Measurements from ENCODE around the gene ERC1. TPM values are rescaled to one million over a fixed set of nuclear protein-coding genes. Genes with fewer than 3 reads are reported as not detected.

The ERC1 gene
- total and polyA plus RNA-seq, 2 donors (not counting 3 experiments of a cell fraction or from before 2014, with no cell fraction given) = 11.7 to 66.1 TPM

GRCh38 chr12:1277905-1278304, 286.9 kb downstream of the ERC1 start:
- Histone ChIP-seq H3K4me3 (replicated peaks in 1 of 3; ENCODE audit: insufficient read depth in 1 of 3, low read depth in 1 of 3, low read length in 3 of 3) (no peak overlapping the region), H3K79me2 (ENCODE audit: control insufficient read depth, insufficient read depth, low read length) (no peaks in the 10 kb centered on the region), H3K36me3 (ENCODE audit: control insufficient read depth in 2 of 2, extremely low read depth in 1 of 2, insufficient read depth in 2 of 2, low read length in 2 of 2) (no peaks in the 10 kb centered on the region), H3K27me3 (ENCODE audit: control insufficient read depth in 2 of 2, insufficient read depth in 2 of 2, low read length in 2 of 2) (no peaks in the 10 kb centered on the region), H2AFZ (ENCODE audit: low read depth, low read length) (no peak overlapping the region), H3K9me1 (replicated peaks; ENCODE audit: control insufficient read depth, extremely low read depth, insufficient read depth, low read length) (no peaks in the 10 kb centered on the region), H4K20me1 (replicated peaks; ENCODE audit: control insufficient read depth, extremely low read depth, insufficient read depth, low read length) (no peaks in the 10 kb centered on the region), H3K4me2 (ENCODE audit: insufficient read depth, low read length) (no peak overlapping the region), H3K4me1 (ENCODE audit: control insufficient read depth, extremely low read depth, insufficient read depth, low read length) (no peaks in the 10 kb centered on the region), H3K27ac (ENCODE audit: insufficient read depth, low read depth, low read length) (no peak overlapping the region), H3K9ac (replicated peaks; ENCODE audit: extremely low read depth, insufficient read depth, low read length) (no peak overlapping the region), H3K9me3 (replicated peaks; ENCODE audit: control insufficient read depth, insufficient read depth, low read length) (no peaks in the 10 kb centered on the region)
- TF ChIP-seq MYC (IDR thresholded peaks at IDR 0.05; ENCODE audit: low read depth, low read length) = no peak
- TF ChIP-seq FOS (IDR thresholded peaks at IDR 0.05; ENCODE audit: borderline replicate concordance, insufficient read depth, low read length) = no peak
- no peak for TF ChIP-seq EZH2 (IDR thresholded peaks at IDR 0.05; ENCODE audit: borderline replicate concordance, low read depth, low read length, severe bottlenecking)
- no peak for TF ChIP-seq CTCF (IDR thresholded peaks at IDR 0.05; ENCODE audit: extremely low read depth in 1 of 2, insufficient read depth in 1 of 2, low read depth in 1 of 2, low read length in 2 of 2)
- TF ChIP-seq GATA2 (IDR thresholded peaks at IDR 0.05; ENCODE audit: insufficient read depth, insufficient read length, low read depth, low read length) = no peak
- TF ChIP-seq JUN (IDR thresholded peaks at IDR 0.05; ENCODE audit: borderline replicate concordance, insufficient read depth, insufficient read length, low read depth) = no peak
- TF ChIP-seq POLR2A (IDR thresholded peaks at IDR 0.05; ENCODE audit: low read depth, low read length) = no peak
- TF ChIP-seq POLR2AphosphoS5 (IDR thresholded peaks at IDR 0.05; ENCODE audit: insufficient read depth, low read depth, low read length) = no peak
- TF ChIP-seq MAX (IDR thresholded peaks at IDR 0.05; ENCODE audit: insufficient read depth, insufficient read length) = no peak
- ChIA-PET CTCF (interaction anchor here (2.1 kb wide), 1 partner anchor 160 kb away, joined by 7 read pairs; no protein-coding TSS in a partner anchor), POLR2A (no interaction called here)
- no TSS peak for BruUV-seq (replicated peaks)
- intact Hi-C loops (cut with micrococcal nuclease) (no loop called here), dilution Hi-C loops (cut with MboI; ENCODE audit: extremely low pct_ligation_motif_present, low sequenced_read_pairs) (no loop called here)
- no peak for DNase-seq (ENCODE audit: low read depth, low spot score)
- FAIRE-seq = no peak
